HUES6 (cell line): ENCODE results near the gene TERT.

ENCODE experiments used
- H3K27ac ChIP-seq: 2 replicates; pipeline ENCODE4 v1.7.0; 2013; ENCODE audit warnings: low read depth, mild to moderate bottlenecking, low read length, inconsistent platforms
- H3K27me3 ChIP-seq: 2 replicates; pipeline ENCODE4 v1.6.1; 2013; ENCODE audit warnings: low read length; ENCODE audit not compliant: control insufficient read depth, insufficient read depth
- H3K36me3 ChIP-seq: 2 replicates; pipeline ENCODE4 v1.6.1; 2013; ENCODE audit warnings: low read length; ENCODE audit not compliant: control insufficient read depth, insufficient read depth
- H3K4me1 ChIP-seq: 2 replicates; pipeline ENCODE4 v1.6.1; 2013; ENCODE audit warnings: low read length; ENCODE audit not compliant: control insufficient read depth, insufficient read depth
- H3K4me3 ChIP-seq: 2 replicates; pipeline ENCODE4 v1.5.1; 2013; ENCODE audit warnings: low read depth, low read length
- H3K9ac ChIP-seq: one replicate; pipeline ENCODE4 v1.6.1; 2013; ENCODE audit warnings: mild to moderate bottlenecking, low read length
- H3K9me3 ChIP-seq: 2 replicates; pipeline ENCODE4 v1.6.1; 2013; ENCODE audit warnings: low read depth, low read length; ENCODE audit not compliant: control insufficient read depth, insufficient read depth

TERT gene

DNA sequence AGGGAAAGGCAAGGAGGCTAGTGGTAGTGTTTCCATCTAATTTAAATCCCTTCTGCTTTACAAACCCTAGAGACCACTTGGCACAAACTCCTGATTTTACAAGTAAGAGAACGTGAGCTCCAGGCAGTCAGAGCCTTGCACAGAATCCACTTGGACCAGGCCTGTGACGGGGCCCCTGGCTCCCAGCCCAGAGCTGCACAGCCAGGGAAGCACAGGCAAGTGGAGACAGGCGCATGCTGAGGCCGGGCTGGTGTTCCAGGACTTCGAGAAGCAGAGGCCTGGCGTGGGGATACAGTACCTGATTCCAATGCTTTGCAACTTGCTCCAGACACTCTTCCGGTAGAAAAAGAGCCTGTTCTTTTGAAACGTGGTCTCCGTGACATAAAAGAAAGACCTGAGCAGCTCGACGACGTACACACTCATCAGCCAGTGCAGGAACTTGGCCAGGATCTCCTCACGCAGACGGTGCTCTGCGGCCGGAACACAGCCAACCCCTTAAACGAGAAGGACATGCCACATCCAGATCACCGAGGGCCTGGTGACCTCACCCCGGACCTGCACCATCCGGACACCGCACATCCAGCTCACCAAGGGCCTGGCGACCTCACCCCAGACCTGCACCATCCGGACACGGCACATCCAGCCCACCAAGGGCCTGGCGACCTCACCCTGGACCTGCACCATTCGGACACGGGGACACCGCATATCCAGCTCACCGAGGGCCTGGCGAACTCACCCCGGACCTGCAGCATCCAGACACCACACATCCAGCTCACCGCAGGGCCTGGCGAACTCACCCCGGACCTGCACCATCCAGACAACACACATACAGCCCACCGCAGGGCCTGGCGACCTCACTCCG is 12.5 kb downstream of the TERT start:
- no peaks in the 10 kb centered on the region for H3K4me1 ChIP-seq
- H3K36me3 ChIP-seq, result peaks cover 22% of the 10 kb centered on the region
- H3K27ac ChIP-seq, result no peak overlapping the region
- H3K9me3 ChIP-seq, result no peaks in the 10 kb centered on the region
- H3K4me3 ChIP-seq, result no peak overlapping the region
- H3K27me3 ChIP-seq, result no peaks in the 10 kb centered on the region
- H3K9ac ChIP-seq, result no peak overlapping the region

DNA sequence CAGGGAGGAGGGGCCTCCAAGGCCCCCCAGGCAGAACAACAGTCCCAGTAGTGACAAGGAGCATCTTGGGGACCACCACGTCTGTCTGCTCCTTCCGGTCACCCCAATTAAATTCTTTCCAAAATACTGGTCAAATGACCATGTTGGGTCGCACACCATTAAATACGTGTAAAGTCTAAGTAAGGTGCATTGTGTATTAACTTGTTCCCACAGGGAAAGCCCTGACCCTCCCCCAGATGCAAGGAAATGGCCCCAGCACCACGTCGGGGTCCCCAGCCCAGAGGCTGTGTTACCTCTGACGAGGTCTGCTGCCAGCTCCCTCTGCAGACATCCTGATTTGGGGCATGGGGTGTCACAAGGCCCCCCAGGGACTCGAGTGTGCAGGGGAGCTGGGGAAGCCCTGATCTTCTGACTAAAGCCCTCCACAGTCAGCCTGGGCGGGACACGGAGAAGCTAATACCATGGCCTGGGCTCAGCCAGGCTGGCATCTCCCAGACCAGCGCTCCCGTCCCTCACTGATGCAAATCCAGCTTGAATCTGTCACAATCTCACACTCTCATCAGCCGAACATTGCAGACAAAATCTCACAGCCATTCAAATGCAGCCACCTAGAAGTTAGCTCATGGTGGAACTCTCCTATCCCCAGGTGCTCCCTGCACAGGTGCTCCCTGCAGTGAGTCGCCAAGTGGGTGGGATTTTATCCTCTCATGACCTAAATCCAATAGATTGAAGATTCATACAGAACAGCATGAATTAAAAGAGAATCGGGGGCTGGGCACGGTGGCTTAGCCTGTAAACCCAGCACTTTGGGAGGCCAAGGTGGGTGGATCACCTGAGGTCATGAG is 13.6 kb downstream of the TERT start:
- Histone ChIP-seq H3K27ac (no peak overlapping the region), H3K9ac (no peak overlapping the region), H3K4me1 (no peaks in the 10 kb centered on the region), H3K4me3 (no peak overlapping the region), H3K36me3 (peaks cover 22% of the 10 kb centered on the region), H3K9me3 (no peaks in the 10 kb centered on the region), H3K27me3 (no peaks in the 10 kb centered on the region)

DNA sequence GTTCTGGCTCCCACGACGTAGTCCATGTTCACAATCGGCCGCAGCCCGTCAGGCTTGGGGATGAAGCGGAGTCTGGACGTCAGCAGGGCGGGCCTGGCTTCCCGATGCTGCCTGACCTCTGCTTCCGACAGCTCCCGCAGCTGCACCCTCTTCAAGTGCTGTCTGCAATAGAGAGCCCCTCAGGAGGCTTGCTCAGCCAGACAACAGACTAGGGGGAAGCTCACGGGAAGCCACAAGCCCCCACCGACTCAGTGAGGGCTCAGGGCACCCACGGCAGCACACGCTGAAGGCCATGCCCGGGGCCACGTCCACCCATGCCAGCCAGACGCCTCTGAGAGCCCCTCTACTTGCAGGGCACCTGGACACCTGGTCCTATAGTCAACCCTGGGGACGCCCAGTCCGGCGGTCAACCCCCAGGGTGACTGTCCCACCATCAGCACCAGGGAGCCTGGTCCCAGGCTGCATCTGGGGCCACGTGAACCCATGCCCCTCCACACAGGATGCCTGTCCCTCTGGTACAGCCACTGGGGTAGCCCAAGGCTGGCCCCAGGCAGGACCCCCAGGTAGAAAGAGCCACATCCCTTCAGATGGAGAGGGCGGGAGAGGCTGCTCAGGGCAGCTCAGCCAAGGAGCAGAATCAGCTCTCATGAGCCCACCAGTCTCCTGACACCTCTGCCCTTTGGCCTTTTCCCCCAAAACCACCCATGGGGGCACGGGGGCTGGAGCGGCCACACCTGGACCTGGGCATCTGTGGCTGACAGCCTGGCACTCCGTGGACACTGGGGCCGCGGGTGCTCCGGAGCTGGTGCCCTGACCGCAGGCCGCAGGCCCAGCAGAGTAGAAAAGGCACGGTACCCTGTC is 14.5 kb downstream of the TERT start:
- no peaks in the 10 kb centered on the region for H3K4me1 ChIP-seq
- H3K4me3 ChIP-seq, result no peak overlapping the region
- H3K9ac ChIP-seq, result no peak overlapping the region
- H3K27ac ChIP-seq, result no peak overlapping the region
- H3K9me3 ChIP-seq, result no peaks in the 10 kb centered on the region
- peaks cover 19% of the 10 kb centered on the region for H3K36me3 ChIP-seq
- H3K27me3 ChIP-seq, result no peaks in the 10 kb centered on the region

DNA sequence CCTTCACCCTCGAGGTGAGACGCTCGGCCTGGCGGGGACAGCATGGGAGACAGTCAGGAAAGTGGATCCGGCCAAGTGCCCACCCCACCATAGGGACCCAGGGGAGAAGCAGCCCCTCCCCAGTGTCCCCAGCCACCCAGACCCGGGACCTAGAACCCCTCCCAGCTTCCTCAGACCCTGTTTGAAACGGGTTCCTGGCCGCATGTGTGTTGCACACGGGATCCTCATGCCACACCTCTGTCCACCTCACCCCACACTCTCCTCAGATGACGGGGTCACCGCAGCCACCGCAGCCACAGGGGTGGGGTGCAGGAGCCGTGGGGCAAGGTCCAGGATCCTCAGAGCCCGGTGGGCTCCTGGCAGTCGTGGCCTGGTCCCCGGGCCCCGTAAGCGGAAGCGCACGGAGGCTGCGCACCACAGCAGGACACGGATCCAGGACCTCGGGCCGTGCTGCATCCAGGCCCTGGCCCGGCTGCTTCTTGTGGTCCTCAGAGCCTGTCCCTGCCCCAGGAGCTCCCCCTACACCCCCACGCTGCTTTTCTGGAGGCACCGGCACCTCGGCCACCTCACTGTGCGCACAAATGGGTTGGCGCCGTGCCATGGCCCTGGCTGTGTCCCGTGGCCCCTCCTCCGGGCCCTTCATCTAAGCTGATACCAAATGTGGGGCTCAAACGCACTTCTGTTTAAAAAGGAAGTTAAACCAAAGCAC is 15.3 kb downstream of the TERT start:
- Histone ChIP-seq H3K27ac (no peak overlapping the region), H3K4me3 (no peak overlapping the region), H3K9ac (no peak overlapping the region), H3K27me3 (no peaks in the 10 kb centered on the region), H3K4me1 (no peaks in the 10 kb centered on the region), H3K9me3 (no peaks in the 10 kb centered on the region), H3K36me3 (peaks cover 19% of the 10 kb centered on the region)

DNA sequence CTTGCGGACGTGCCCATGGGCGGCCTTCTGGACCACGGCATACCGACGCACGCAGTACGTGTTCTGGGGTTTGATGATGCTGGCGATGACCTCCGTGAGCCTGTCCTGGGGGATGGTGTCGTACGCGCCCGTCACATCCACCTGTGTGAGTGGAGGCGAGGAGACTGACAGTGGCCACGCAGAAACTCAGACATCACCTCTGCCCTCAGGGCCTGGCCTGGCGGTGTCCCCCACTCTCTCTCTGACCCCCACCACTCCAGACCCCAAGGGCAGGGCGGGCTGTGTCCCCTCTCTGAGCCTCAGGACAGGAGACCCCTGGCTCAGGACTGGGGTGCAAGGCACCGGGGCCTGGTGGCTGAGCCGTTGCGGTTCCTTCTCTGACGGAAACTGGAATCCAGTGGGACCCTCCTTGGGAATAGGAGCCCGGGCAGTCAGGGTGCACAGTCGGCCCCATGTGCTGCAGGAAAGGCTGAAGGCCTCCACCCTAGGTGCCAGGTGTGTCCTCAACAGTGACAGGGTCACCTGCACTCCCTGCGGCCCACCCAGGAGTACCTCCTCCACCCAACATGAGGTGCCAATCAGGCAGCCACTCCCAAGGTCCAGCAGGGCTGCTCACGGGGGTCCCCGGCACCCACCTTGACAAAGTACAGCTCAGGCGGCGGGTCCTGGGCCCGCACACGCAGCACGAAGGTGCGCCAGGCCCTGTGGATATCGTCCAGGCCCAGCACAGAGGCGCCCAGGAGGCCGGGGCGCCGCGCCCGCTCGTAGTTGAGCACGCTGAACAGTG is 16.0 kb downstream of the TERT start:
- Histone ChIP-seq H3K27ac (no peak overlapping the region), H3K27me3 (no peaks in the 10 kb centered on the region), H3K9me3 (no peaks in the 10 kb centered on the region), H3K4me3 (no peak overlapping the region), H3K36me3 (peaks cover 19% of the 10 kb centered on the region), H3K4me1 (no peaks in the 10 kb centered on the region), H3K9ac (no peak overlapping the region)

DNA sequence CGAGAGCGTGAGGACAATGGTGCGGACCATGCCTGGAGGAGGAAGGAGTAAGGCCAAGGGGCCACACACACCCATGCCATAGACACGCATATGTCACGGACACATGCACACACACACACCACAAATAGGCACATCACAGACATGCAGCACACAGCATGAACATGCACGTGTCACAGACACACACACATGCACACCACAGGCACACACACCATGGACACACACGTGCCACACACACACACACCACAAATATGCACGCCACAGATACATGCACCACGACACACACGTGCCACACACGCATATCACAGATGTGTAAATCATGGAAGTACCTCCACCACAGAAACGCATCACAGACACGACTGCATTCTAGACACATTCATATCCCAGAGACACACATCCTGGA is 16.7 kb downstream of the TERT start:
- H3K36me3 ChIP-seq, result peaks cover 19% of the 10 kb centered on the region
- H3K9ac ChIP-seq, result no peak overlapping the region
- H3K27me3 ChIP-seq, result no peaks in the 10 kb centered on the region
- H3K9me3 ChIP-seq, result no peaks in the 10 kb centered on the region
- no peaks in the 10 kb centered on the region for H3K4me1 ChIP-seq
- no peak overlapping the region for H3K27ac ChIP-seq
- H3K4me3 ChIP-seq, result no peak overlapping the region

DNA sequence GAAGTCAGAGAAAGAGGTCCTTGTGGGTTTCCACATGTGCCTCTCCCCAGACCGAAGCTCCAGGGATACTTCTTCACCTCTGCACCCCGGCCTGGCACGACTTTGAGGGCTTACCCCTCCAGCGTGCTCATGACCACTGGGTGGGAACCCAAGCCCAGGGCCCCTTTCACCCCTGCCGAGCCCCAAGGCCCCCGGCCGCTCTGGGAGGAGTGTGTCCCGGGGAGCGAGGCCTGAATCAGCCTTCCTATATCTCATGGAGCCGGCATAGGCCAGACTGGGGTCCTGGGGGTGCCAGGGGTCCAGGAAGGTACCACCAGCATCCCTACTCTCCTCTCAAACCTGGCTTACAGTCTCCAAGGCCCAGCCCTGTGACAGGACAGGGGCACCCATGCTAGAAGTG is 17.1 kb downstream of the TERT start:
- Histone ChIP-seq H3K9me3 (no peaks in the 10 kb centered on the region), H3K36me3 (peaks cover 19% of the 10 kb centered on the region), H3K27me3 (no peaks in the 10 kb centered on the region), H3K4me3 (no peak overlapping the region), H3K27ac (no peak overlapping the region), H3K4me1 (no peaks in the 10 kb centered on the region), H3K9ac (no peak overlapping the region)

DNA sequence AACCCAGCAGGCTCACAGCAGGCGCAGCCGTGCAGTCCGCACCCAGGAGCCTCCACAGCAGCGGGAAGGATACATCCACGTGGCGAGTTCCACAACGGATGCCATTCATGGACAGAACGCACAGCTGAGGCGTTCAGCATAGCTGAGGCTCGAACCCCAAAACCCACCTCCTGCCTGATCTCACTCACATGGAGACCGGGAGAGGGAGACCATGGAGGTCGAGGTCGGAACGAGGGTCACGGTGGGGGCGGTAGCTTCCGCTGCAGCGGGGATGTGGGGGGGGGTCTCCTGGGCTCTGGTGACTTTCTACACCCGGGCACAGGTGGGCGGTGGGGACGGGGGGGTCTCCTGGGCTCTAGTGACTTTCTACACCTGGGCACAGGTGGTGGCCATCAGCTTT is 17.5 kb downstream of the TERT start:
- H3K27me3 ChIP-seq, result no peaks in the 10 kb centered on the region
- H3K4me3 ChIP-seq, result no peak overlapping the region
- no peak overlapping the region for H3K27ac ChIP-seq
- H3K36me3 ChIP-seq, result peaks cover 19% of the 10 kb centered on the region
- no peaks in the 10 kb centered on the region for H3K4me1 ChIP-seq
- no peak overlapping the region for H3K9ac ChIP-seq
- no peaks in the 10 kb centered on the region for H3K9me3 ChIP-seq

DNA sequence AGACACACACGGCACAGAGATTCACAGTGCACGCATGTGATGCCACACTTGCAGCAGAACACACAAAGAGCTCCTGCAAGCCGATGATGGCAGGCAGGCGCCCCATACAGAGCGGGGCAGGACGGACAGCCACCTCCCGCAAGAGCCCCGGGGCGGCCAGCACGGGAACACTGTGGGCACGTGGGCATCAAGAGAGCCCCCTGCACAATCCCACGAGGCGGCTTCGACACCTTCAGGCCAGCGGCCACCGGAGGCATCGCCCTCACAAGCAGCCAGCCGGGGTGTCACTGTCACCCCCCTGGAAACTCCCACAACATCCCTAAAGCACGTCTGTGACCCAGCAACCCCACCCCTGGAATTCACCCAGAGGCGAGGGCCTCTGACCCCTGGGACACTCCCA is 17.9 kb downstream of the TERT start:
- Histone ChIP-seq H3K36me3 (peaks cover 20% of the 10 kb centered on the region), H3K9me3 (no peaks in the 10 kb centered on the region), H3K4me1 (no peaks in the 10 kb centered on the region), H3K4me3 (no peak overlapping the region), H3K27me3 (no peaks in the 10 kb centered on the region), H3K27ac (no peak overlapping the region), H3K9ac (no peak overlapping the region)
